Gastrocnemius medialis (tissue), 4 donors: ENCODE data around the gene TMEM131L. TPM values are rescaled to one million over a fixed set of nuclear protein-coding genes. Genes with fewer than 3 reads are reported as not detected.

Source experiments
- ATAC-seq, 2 donors: fragments of 150-250 bp; one replicate each; pipeline ENCODE4 v1.9.1; 2016
- DNase-seq, 2 donors: peaks; one replicate each; pipeline ENCODE4 v3.0.0-alpha.2; 2019
- H3K27ac ChIP-seq, 4 donors: fragments of 200-600 bp; sonication (generic); 1 replicate in 1 of 4; 2 replicates in 3 of 4; pipeline ENCODE4 v1.5.1; 2016 to 2018; ENCODE audit warnings: mild to moderate bottlenecking in 2 of 4, moderate library complexity in 1 of 4
- H3K27me3 ChIP-seq, 3 donors: fragments of 200-600 bp; sonication (generic) in 2 of 3; 1 replicate in 1 of 3; 2 replicates in 2 of 3; pipeline versions ENCODE4 v1.5.1 to v1.6.0; 2016 to 2019; ENCODE audit warnings: mild to moderate bottlenecking in 1 of 3, moderate library complexity in 1 of 3
- H3K36me3 ChIP-seq, 2 donors: fragments of 200-600 bp; sonication (generic) in 1 of 2; one replicate each; pipeline ENCODE4 v1.5.1; 2017 to 2018
- H3K4me1 ChIP-seq, 2 donors: fragments of 200-600 bp; sonication (generic) in 1 of 2; one replicate each; pipeline ENCODE4 v1.5.1; 2016 to 2017; ENCODE audit warnings: mild to moderate bottlenecking in 2 of 2
- H3K4me3 ChIP-seq, 4 donors: fragments of 200-600 bp; sonication (generic) in 3 of 4; 1 replicate in 1 of 4; 2 replicates in 3 of 4; pipeline ENCODE4 v1.5.1; 2016 to 2019; ENCODE audit warnings: mild to moderate bottlenecking in 2 of 4
- H3K9me3 ChIP-seq, 3 donors: fragments of 200-600 bp; sonication (generic) in 2 of 3; 1 replicate in 1 of 3; 2 replicates in 2 of 3; pipeline ENCODE4 v1.5.1; 2016 to 2019
- CTCF ChIP-seq, 5 experiments: fragments of 450-650 bp in 3 of 5; fragments of 200-600 bp in 2 of 5; sonication (generic) in 2 of 5; IDR thresholded peaks in 4 of 5; conservative IDR thresholded peaks in 1 of 5; 1 replicate in 4 of 5; 2 replicates in 1 of 5; pipeline ENCODE4 v1.5.1; 2016 to 2019; ENCODE audit warnings: antibody characterized with exemption in 5 of 5, mild to moderate bottlenecking in 3 of 5, moderate library complexity in 3 of 5
- POLR2A ChIP-seq, 2 donors: fragments of 450-650 bp; IDR thresholded peaks; one replicate each; pipeline ENCODE4 v1.6.1; 2017; ENCODE audit warnings: antibody characterized with exemption in 2 of 2, mild to moderate bottlenecking in 2 of 2, moderate library complexity in 2 of 2
- in situ Hi-C, 4 donors: fragments of 200-750 bp; cut with MboI; loops; one replicate each; pipeline versions ENCODE4 v1.15.0 to v1.8.0; 2017; ENCODE audit warnings: low sequenced_read_pairs in 4 of 4
- intact Hi-C: fragments of 100-400 bp; cut with DNase I; formaldehyde crosslinking; loops from one replicate; pipeline ENCODE4 v1.15.1; 2023; ENCODE audit warnings: low total_unique reads
- total RNA-seq, 4 donors: library from RNA; depleted of rRNA; stranded (reverse); fragments of >200 nt; gene quantifications; one replicate each; pipeline versions ENCODE4 v1.1.0 to v1.2.3, GENCODE V29; 2016

Gene TMEM131L
- total RNA-seq, 4 donors from 2014 or later: 4.6 to 21.4 (median 9.5) TPM

- Histone ChIP-seq H3K27me3 (no peaks in the 10 kb centered on the region), H3K4me3 (no peak overlapping the region), H3K27ac (no peak overlapping the region), H3K36me3 (no peaks in the 10 kb centered on the region), H3K4me1 (no peaks in the 10 kb centered on the region), H3K9me3 (no peaks in the 10 kb centered on the region)
- no peak for TF ChIP-seq POLR2A (IDR thresholded peaks at IDR 0.05)
- peak in 3 of 5 experiments; percentile 22 to 46 (median 35) for TF ChIP-seq CTCF (IDR thresholded peaks at IDR 0.05 in 4 of 5, conservative IDR thresholded peaks at IDR 0.05 in 1 of 5)
- DNase-seq (no peak), ATAC-seq (peak in 1 of 2 donors; percentile 68)
- intact Hi-C loops: no loop called here
- in situ Hi-C loops: loop anchor here in 1 of 4 donors (25.0 kb wide), 1 partner anchor 506 kb away; no protein-coding TSS in a partner anchor
These were observed 177.5 kb downstream of the TMEM131L start for GRCh38 chr4:153643406-153644383.

GRCh38 chr4:153645183-153645582 is 179.0 kb downstream of the TMEM131L start:
- Histone ChIP-seq H3K36me3 (no peaks in the 10 kb centered on the region), H3K27ac (no peak overlapping the region), H3K4me3 (no peak overlapping the region), H3K9me3 (no peaks in the 10 kb centered on the region), H3K27me3 (no peaks in the 10 kb centered on the region), H3K4me1 (no peaks in the 10 kb centered on the region)
- DNase-seq (no peak), ATAC-seq (no peak)
- TF ChIP-seq POLR2A (IDR thresholded peaks at IDR 0.05) (no peak), CTCF (IDR thresholded peaks at IDR 0.05 in 4 of 5, conservative IDR thresholded peaks at IDR 0.05 in 1 of 5) (no peak)
- in situ Hi-C loops: loop anchor here in 1 of 4 donors (25.0 kb wide), 1 partner anchor 508 kb away; no protein-coding TSS in a partner anchor
- intact Hi-C loops: loop anchor here (5.0 kb wide), 2 partner anchors 303 to 503 kb away; partner anchors contain the start of gene MND1

GRCh38 chr4:153646261-153646660 is 180.1 kb downstream of the TMEM131L start:
- Histone ChIP-seq H3K9me3 (no peaks in the 10 kb centered on the region), H3K27me3 (no peaks in the 10 kb centered on the region), H3K4me3 (no peak overlapping the region), H3K36me3 (no peaks in the 10 kb centered on the region), H3K27ac (no peak overlapping the region), H3K4me1 (no peaks in the 10 kb centered on the region)
- intact Hi-C loops (loop anchor here (5.0 kb wide), 2 partner anchors 304 to 504 kb away; partner anchors contain the start of gene MND1), in situ Hi-C loops (loop anchor here in 1 of 4 donors (25.0 kb wide), 1 partner anchor 509 kb away; no protein-coding TSS in a partner anchor)
- no peak for DNase-seq
- TF ChIP-seq POLR2A (IDR thresholded peaks at IDR 0.05) (no peak), CTCF (IDR thresholded peaks at IDR 0.05 in 4 of 5, conservative IDR thresholded peaks at IDR 0.05 in 1 of 5) (no peak)
- no peak for ATAC-seq

- in situ Hi-C loops: loop anchor here in 1 of 4 donors (25.0 kb wide), 1 partner anchor 510 kb away; no protein-coding TSS in a partner anchor
- ATAC-seq (no peak), DNase-seq (no peak)
- Histone ChIP-seq H3K27ac (no peak overlapping the region), H3K4me3 (no peak overlapping the region), H3K4me1 (no peaks in the 10 kb centered on the region), H3K27me3 (no peaks in the 10 kb centered on the region), H3K36me3 (no peaks in the 10 kb centered on the region), H3K9me3 (no peaks in the 10 kb centered on the region)
- TF ChIP-seq CTCF (IDR thresholded peaks at IDR 0.05 in 4 of 5, conservative IDR thresholded peaks at IDR 0.05 in 1 of 5): no peak
- TF ChIP-seq POLR2A (IDR thresholded peaks at IDR 0.05): no peak
- intact Hi-C loops: loop anchor here (5.0 kb wide), 2 partner anchors 305 to 505 kb away; partner anchors contain the start of gene MND1
These were observed 180.8 kb downstream of the TMEM131L start for GRCh38 chr4:153646978-153647377.
